GM20431 (cell line): ENCODE results near the gene PSG1.
"Not testable (repeated sequence)": the region's sequence is repeated elsewhere in the genome, so short reads cannot be mapped to it uniquely, and the experiment has no call there.

Source experiments
- in situ Hi-C: fragments of 300-500 bp; cut with MseI, MboI; formaldehyde crosslinking; loops from one replicate; pipeline ENCODE4 v1.15.0; 2020; ENCODE audit warnings: low sequenced_read_pairs; ENCODE audit not compliant: unreplicated experiment

The PSG1 gene

GRCh38 chr19:42882730-42883129, 3.2 kb upstream of the PSG1 start:
- in situ Hi-C loops: not testable (repeated sequence)

DNA sequence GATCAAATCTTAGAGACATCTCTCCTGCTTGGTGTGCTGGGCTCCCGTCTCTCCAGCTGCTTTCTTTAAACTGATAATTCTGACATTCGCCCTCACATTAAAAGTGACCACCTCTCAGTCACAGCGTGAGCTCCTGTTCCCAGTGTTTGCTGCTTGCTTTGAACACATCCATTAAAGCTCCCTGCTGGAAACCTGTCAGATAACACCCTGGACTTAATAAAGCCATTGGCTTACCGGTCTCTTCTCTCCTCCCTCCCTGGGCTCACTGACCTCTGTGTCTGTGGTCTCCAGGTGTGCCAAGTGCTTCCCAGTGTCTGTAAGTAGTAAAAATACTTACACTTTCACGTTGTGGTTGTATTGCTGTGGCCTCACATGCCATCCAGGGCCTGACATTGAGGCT, 2.5 kb upstream of the PSG1 start:
- in situ Hi-C loops: not testable (repeated sequence)

GRCh38 chr19:42881279-42881678, 1.8 kb upstream of the PSG1 start:
- in situ Hi-C loops: not testable (repeated sequence)

GRCh38 chr19:42880621-42881020, 1.1 kb upstream of the PSG1 start:
- in situ Hi-C loops: not testable (repeated sequence)

DNA sequence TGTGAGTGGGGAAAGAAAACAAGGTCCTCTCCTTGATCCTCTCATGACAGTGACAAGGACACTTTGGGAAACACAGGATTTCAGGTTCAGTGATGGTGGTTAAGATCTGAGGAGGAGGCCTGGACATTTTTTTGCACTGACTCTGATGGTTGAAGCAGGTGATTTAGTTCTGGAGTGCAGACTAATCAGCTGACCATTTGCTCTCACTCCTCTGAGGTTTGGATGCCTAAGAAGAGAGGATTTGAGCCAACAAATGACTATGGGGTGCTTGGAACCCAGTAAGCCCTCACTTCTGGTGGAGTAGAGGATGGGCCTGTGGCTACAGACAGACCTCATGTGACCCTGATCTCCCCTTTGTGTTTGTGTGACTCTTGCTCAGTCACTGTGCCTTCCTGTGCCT, 2.9 kb downstream of the PSG1 start:
- in situ Hi-C loops: not testable (repeated sequence)

DNA sequence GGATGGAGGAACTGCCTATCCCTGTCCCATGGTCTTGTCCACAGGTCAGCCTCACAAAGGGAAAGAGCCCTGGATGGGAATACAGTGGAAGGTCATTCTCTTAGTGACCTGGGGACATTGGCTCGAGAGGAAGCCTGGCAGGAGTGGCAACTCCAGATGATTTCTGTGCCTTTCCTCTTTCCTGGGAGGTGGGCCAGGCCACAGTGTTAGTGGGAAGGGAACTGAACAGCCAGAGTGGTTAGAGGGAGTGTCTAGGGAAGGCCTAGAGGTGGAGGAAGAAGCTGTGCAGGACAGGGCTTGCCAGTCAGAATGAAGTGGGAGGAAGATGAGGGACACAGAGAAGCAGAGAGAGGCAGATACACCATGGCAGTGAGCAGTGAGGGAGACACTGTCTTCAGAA, 3.6 kb downstream of the PSG1 start:
- in situ Hi-C loops: not testable (repeated sequence)

DNA sequence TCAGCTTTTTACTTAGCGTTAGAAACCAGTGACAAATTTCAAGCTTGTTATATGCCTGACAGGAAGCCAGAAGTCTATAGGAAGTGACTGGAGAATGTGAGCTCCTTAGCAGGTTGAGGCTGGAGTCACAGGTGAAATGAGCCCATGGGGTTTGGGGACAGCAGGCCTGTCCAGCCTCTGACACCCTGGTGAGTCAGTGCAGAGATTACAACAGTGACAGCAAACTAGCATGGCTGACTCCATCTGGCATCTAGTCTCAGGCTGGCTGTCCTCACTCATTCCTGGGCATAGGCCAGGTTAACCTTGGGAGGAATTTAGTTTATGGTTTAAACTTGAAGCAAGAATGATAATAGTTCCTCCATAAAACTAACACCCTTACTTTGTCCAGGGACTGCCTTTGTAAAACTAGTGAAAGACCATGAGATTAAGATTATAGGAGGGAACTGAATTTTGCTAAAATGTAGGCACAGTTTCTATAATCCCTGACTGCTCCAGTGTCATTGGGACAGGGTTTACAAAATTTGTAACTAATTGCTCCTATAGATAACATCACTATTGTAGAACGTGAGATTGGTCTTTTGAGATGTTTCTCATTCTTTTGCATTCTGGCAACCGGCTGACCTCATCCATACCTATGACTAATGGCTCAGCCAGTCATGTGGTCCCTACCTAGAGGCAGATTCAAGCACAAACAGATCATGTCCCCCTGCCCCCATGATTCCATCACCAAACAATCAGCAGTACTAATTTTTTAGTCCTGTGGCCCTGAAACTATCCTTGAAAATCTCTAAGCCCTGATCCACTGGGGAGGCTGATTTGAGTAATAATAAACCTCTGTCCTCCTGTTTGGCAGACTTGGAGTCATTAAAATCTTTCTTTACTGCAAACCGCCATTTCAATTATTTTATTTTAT, 4.4 kb downstream of the PSG1 start:
- in situ Hi-C loops: not testable (repeated sequence)

DNA sequence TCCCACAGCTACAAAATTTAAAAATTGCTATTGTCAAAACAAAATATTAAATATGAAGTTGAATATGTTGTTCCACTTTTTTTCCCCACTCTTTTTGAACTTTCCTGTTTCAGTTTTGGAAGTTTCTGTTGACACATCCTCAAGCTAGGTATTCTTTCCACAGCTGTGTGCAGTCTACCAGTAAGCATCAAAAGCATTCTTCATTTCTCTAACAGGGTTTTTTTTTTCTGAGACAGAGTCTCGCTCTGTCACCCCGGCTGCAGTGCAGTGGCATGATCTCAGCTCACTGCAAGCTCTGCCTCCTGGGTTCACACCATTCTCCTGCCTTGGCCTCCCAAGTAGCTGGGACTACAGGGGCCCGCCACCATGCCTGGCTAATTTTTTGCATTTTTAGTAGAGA, 5.4 kb downstream of the PSG1 start:
- in situ Hi-C loops: not testable (repeated sequence)

- in situ Hi-C loops: no loop called here
Measured at GRCh38 chr19:42872608-42873007, 6.9 kb downstream of the PSG1 start.

GRCh38 chr19:42857544-42857867, 22.0 kb downstream of the PSG1 start:
- in situ Hi-C loops: no loop called here

- in situ Hi-C loops: not testable (repeated sequence)
Measured at GRCh38 chr19:42856866-42857543, 22.5 kb downstream of the PSG1 start.

DNA sequence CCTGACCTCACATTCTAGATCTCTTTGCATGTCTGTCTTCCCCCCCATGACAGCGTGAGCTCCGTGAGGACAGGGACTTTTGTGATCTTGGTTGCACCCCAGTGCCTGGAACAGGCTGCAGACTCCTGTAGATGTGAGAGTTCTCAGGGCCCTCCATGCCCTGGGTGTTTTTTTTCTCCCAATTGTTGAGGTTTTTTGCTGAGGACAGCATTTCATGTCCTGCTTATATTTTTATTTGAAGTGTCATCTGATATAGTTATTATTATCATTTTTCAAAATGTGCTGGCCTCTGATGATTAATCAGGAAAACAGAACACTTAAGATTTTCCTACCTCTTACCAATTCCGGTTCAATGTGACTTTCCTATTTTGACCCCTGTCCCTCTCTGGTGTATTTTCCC, 24.8 kb downstream of the PSG1 start:
- in situ Hi-C loops: not testable (repeated sequence)

- in situ Hi-C loops: not testable (repeated sequence)
Measured at GRCh38 chr19:42853231-42853630, 26.3 kb downstream of the PSG1 start.

DNA sequence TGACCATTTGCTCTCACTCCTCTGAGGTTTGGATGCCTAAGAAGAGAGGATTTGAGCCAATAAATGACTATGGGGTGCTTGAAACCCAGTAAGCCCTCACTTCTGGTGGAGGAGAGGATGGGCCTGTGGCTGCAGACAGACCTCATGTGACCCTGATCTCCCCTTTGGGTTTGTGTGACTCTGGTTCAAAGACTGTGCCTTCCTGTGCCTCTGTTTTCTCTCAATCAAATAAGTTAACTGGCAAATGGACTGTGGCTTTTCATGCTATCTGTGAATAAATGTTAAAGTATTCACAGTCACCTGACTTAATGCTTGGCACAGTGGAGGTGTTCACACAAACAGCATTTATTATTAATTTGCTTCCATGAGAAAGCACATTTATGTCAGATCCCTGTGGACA, 26.7 kb downstream of the PSG1 start:
- in situ Hi-C loops: not testable (repeated sequence)

DNA sequence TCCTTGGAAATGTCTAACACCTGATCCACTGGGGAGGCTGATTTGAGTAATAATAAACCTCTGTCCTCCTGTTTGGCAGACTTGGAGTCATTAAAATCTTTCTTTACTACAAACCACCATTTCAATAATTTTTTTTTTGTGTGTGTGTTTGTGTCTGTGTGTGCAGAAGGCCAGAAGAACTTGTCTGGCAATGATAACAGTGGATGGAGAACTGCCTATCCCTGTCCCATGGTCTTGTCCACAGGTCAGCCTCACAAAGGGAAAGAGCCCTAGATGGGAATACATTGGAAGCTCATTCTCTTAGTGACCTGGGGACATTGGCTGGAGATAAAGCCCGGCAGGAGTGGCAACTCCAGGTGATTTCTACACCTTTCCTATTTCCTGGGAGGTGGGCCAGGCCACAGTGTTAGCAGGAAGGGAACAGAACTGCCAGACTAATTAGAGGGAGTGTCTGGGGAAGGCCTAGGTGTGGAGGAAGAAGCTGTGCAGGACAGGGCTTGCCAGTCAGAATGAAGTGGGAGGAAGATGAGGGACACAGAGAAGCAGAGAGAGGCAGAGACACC, 27.7 kb downstream of the PSG1 start:
- in situ Hi-C loops: not testable (repeated sequence)

- in situ Hi-C loops: no loop called here
Measured at GRCh38 chr19:42850981-42851717, 28.4 kb downstream of the PSG1 start.

DNA sequence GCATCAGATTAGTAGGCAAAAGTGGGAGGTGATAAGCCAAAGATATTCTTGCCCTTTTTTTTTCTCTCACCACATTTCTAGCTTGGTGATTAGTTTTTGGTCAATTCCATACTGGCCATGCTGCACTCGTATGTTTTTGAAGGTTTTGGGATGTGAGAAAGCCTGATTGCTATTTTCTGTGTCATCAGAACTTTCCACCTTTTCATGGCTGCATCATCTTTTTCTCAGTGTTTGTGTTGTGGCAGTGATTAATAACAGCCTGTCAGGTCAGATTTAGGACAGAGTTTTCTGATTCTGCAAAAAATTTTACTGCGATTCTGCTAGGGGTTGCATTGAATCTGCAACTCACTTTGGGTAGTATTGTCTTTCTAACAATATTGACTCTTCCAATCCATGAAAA, 32.9 kb downstream of the PSG1 start:
- in situ Hi-C loops: no loop called here

GRCh38 chr19:42843631-42844030, 35.9 kb downstream of the PSG1 start:
- in situ Hi-C loops: not testable (repeated sequence)

DNA sequence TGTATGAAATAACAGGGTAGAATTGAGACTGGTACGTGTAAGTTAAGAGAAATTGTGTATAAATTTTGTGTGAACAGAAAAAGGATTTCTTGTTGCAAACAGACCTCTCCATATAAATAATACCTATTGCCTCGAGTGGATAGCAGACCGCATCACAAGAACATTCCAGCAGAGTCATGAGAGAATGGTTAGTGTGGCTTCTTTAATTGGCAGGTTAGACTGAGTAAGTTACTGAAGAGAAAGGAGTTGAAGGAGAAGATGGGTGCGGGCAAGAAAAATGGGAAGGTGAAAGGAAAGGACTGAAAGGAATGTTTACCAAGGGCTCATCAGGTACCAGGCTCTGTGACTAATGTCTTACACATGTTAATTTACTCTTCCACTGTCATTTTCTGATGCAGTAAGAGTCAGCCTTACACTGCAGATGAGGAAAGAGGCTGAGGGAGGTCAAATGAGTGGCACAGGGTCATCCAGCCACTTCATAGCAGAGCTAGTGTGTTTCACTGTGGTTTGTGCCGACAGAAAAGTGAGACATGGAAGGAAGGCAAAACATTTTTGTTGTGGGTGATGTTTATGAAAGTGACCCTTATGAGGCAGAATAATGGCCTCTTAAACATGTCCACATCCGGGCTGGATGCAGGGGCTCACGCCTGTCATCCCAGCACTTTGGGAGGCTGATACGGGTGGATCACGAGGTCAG, 46.6 kb downstream of the PSG1 start:
- in situ Hi-C loops: not testable (repeated sequence)
